Type B pancreatic cell (in vitro differentiated cells): Measurements from ENCODE around the gene RPS15. TPM values are rescaled to one million over a fixed set of nuclear protein-coding genes. Genes with fewer than 3 reads are reported as not detected.

Source experiments
- DNase-seq: peaks from one replicate; pipeline ENCODE4 v3.0.0; 2021; ENCODE audit warnings: mixed read lengths; ENCODE audit not compliant: unreplicated experiment; ENCODE audit errors: extremely low spot score
- H3K27ac Mint-ChIP-seq: 2 replicates; pipeline ENCODE4 v1.8.0; 2021; ENCODE audit warnings: mild to moderate bottlenecking, mixed read lengths
- H3K27me3 Mint-ChIP-seq: 2 replicates; pipeline ENCODE4 v1.8.0; 2021; ENCODE audit warnings: mixed read lengths
- H3K36me3 Mint-ChIP-seq: 2 replicates; pipeline ENCODE4 v1.8.0; 2021; ENCODE audit warnings: mixed read lengths
- H3K4me1 Mint-ChIP-seq: one replicate; pipeline ENCODE4 v1.8.0; 2021; ENCODE audit warnings: mixed read lengths; ENCODE audit not compliant: unreplicated experiment
- H3K4me3 Mint-ChIP-seq: 2 replicates; pipeline ENCODE4 v1.8.0; 2021; ENCODE audit warnings: mild to moderate bottlenecking, mixed read lengths
- H3K9me3 Mint-ChIP-seq: 2 replicates; pipeline ENCODE4 v1.8.0; 2021; ENCODE audit warnings: mixed read lengths
- total RNA-seq: library from RNA; stranded (reverse); gene quantifications from 2 replicates; pipeline ENCODE4 v1.2.1, GENCODE V29; 2021; ENCODE audit warnings: low replicate concordance
- TF ChIP-seq, protein P1 (sequence below): fragments of 200-600 bp; sonication (generic); conservative IDR thresholded peaks from 2 replicates; pipeline ENCODE4 v1.5.0; 2021; ENCODE audit warnings: antibody characterized with exemption, mild to moderate bottlenecking

Gene RPS15
- total RNA-seq, 1 donor from 2014 or later, result 1,344 TPM

DNA sequence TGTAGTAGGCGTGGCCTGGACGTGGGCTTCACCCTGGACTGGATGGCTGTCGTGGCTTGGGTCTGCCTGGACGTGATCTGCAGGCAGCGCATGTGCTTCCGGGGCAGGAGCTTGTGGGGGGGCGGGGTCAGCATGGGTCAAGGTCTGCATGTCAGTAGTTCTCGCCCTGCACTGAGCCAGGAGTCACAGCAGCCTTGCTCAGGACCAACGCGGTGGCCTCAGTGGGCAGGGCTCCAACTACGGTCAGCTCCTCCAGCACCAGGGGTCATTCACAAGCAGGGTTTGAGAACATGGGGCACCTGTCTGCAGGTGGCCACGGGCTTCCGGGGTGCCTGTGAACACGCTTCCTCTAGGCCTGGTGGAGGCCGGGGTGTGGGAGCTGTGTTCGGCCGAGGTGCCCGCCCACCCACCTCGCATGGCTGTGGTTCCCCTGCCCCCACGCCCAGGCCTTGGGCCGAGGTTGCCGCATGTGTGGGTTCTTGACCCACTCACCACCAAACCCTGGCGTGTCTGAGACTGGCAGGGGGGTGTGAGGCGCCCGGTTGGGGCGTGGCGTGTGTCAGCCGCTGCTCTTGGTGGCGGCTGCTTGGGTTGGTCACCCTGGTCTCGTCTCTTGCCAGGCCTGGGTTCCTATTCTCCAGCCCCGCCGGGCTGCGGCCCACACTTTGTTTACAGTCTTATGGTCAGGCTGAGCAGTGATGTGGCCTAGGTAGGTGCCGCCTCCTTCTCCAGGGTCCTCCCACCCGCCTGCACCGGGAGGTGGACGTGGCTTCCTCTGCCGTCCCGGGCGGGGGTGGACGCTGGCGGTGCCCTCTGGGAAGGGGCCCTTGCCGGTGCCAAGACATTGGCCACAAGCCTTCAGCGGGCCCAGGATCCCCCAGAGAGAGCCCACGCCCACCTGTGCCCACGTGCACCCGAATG is 4.8 kb upstream of the RPS15 start:
- no peak for DNase-seq
- Mint-ChIP-seq H3K27me3 (no peaks in the 10 kb centered on the region), H3K36me3 (peaks cover 4% of the 10 kb centered on the region), H3K4me3 (no peak overlapping the region), H3K9me3 (no peaks in the 10 kb centered on the region), H3K4me1 (no peaks in the 10 kb centered on the region), H3K27ac (no peak overlapping the region)
- TF ChIP-seq, protein P1, sequence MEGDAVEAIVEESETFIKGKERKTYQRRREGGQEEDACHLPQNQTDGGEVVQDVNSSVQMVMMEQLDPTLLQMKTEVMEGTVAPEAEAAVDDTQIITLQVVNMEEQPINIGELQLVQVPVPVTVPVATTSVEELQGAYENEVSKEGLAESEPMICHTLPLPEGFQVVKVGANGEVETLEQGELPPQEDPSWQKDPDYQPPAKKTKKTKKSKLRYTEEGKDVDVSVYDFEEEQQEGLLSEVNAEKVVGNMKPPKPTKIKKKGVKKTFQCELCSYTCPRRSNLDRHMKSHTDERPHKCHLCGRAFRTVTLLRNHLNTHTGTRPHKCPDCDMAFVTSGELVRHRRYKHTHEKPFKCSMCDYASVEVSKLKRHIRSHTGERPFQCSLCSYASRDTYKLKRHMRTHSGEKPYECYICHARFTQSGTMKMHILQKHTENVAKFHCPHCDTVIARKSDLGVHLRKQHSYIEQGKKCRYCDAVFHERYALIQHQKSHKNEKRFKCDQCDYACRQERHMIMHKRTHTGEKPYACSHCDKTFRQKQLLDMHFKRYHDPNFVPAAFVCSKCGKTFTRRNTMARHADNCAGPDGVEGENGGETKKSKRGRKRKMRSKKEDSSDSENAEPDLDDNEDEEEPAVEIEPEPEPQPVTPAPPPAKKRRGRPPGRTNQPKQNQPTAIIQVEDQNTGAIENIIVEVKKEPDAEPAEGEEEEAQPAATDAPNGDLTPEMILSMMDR, result no peak

DNA sequence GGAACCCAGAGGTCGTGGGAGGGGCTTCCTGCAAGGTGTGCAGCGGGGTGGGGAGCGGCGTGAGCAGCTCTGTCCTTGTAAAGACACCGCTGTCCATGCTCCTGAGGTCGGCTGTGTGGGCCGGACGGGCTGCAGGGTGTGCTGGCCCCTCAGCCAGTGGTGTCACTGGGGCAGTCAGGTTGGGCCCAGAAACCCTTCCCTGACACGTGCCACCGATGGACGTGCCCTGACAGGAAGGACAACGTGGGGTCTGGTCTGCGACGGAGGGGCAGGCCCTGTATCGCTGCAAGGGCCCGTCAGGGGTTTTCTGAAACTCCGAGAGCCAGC is 4.2 kb upstream of the RPS15 start:
- Mint-ChIP-seq H3K4me1 (no peaks in the 10 kb centered on the region), H3K27me3 (no peaks in the 10 kb centered on the region), H3K9me3 (no peaks in the 10 kb centered on the region), H3K36me3 (peaks cover 4% of the 10 kb centered on the region), H3K4me3 (no peak overlapping the region), H3K27ac (no peak overlapping the region)
- TF ChIP-seq, protein P1, result no peak
- DNase-seq, result no peak

DNA sequence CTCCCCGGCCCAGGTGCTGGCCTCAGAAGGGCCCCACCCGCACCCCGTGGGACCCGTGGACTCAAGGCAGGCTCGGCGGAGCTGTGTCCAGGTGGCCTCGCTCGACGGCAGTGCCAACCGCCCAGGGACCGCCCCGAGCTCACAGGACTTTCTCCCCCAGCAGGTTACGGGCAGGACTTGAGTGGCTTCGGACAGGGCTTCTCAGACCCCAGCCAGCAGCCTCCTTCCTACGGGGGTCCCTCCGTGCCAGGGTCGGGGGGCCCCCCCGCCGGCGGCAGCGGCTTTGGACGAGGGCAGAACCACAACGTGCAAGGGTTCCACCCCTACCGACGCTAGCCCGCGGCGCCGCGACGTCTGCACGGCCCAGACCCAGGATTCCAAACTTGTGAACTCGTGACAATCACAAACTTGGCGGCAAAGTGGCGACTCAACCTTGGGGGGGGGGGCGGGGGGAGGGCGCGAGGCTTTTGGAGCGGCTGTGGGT is 3.6 kb upstream of the RPS15 start:
- H3K9me3 Mint-ChIP-seq, result no peaks in the 10 kb centered on the region
- no peaks in the 10 kb centered on the region for H3K27me3 Mint-ChIP-seq
- no peak for DNase-seq
- H3K36me3 Mint-ChIP-seq, result peaks cover 4% of the 10 kb centered on the region
- H3K27ac Mint-ChIP-seq, result no peak overlapping the region
- TF ChIP-seq, protein P1, result no peak
- H3K4me1 Mint-ChIP-seq, result peaks cover 1% of the 10 kb centered on the region
- no peak overlapping the region for H3K4me3 Mint-ChIP-seq

DNA sequence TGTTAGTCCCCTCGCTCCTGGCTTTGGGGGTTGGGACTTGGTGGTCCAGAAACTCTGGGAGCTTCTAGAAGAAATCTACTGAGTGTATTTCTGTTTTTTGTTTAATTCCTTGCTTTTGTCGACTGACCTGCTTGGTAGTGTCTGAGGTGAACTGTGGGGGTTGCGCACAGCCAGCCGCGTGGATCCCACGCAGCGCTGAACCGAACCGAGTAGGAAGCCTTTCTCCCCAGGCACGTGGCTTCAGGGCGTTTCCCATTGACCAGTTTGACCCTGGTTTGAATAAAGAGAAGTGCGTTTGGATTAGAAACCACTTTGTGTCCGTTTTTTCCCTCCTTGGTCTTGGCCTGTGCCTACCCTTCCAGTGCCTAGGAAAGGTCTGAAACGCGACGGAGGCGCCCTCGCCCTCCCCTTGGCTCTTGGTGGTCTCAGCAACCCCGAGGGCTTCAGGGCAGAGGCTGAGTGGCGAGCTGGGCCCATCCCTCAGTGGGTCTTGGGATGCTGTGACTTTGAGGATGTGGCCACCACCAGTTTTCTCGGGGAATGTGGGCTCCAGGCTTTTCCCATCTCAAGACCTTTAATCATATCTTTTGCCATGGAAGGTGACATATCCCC is 2.7 kb upstream of the RPS15 start:
- TF ChIP-seq, protein P1, result no peak
- DNase-seq, result no peak
- peaks cover 3% of the 10 kb centered on the region for H3K4me1 Mint-ChIP-seq
- no peaks in the 10 kb centered on the region for H3K27me3 Mint-ChIP-seq
- no peaks in the 10 kb centered on the region for H3K9me3 Mint-ChIP-seq
- H3K36me3 Mint-ChIP-seq, result peaks cover 4% of the 10 kb centered on the region
- H3K4me3 Mint-ChIP-seq, result no peak overlapping the region
- H3K27ac Mint-ChIP-seq, result no peak overlapping the region

DNA sequence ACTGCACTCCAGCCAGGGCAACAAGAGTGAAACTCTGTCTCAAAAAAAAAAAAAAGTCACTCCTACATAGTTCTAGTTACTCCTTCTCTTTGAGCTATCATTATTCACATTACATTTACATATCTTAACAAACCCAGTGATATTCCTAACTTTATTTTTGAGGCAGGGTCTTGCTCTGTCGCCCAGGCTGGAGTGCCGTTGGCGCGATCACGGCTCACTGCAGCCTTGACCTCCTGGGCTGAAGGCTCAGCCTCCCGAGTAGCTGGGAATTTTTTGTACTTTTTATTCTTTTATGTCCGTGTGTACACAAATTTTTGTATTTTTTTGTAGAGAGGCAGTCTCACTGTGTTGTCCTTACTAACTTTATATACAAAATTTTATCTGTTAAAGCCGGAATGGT is 587 bp upstream of the RPS15 start:
- Mint-ChIP-seq H3K27ac (peak overlapping the region; percentile 95), H3K9me3 (no peaks in the 10 kb centered on the region), H3K4me1 (peaks cover 5% of the 10 kb centered on the region), H3K4me3 (peak overlapping the region; percentile 95), H3K36me3 (peaks cover 8% of the 10 kb centered on the region), H3K27me3 (no peaks in the 10 kb centered on the region)
- no peak for DNase-seq
- TF ChIP-seq, protein P1, result no peak
